K562 (cell line): ENCODE measurements around the gene TMEM132C. TPM values are rescaled to one million over a fixed set of nuclear protein-coding genes. Genes with fewer than 3 reads are reported as not detected.

Experiments used
- ATAC-seq: fragments of 200-7000 bp; cut with Tn5 transposase; 3 replicates; pipeline ENCODE4 v1.9.1; 2020; ENCODE audit warnings: moderate library complexity
- BruUV-seq: library from RNA; stranded (reverse); fragments of 400-500 nt; replicated peaks from 2 replicates; lab custom pipeline; 2021; lab: Mats Ljungman, UMichigan
- CTCF ChIA-PET: fragments of 300-600 bp; formaldehyde crosslinking; extraction: SDS; loops from one replicate; lab custom pipeline; 2021; ENCODE audit warnings: low intra/inter-chr PET ratio; lab: Yijun Ruan, JAX
- POLR2A ChIA-PET: fragments of 300-600, 350-650 bp; sonication (Branson Sonifier 250); formaldehyde crosslinking; extraction: SDS; loops from one replicate; lab custom pipeline; 2021; ENCODE audit warnings: antibody characterized with exemption, inconsistent platforms; lab: Yijun Ruan, JAX
- DNase-seq, 4 experiments: peaks; one replicate each; pipeline versions ENCODE4 v3.0.0 to v3.0.0-alpha.2; 2011 to 2018; ENCODE audit warnings: low spot score in 3 of 4, mixed read lengths in 3 of 4; ENCODE audit errors: extremely low read depth in 1 of 4
- FAIRE-seq: peaks from 2 replicates; lab custom pipeline; 2011; peaks lifted over from hg19 to GRCh38; lab: Jason Lieb, UNC
- H2AFZ ChIP-seq: 2 replicates; pipeline ENCODE4 v1.6.0; 2011; ENCODE audit warnings: low read depth, low read length, control low read depth, inconsistent platforms
- H3K27ac ChIP-seq: fragments of 200-600 bp; 3 replicates; pipeline ENCODE4 v1.8.0; 2011; ENCODE audit warnings: low read depth, mild to moderate bottlenecking, control low read depth, inconsistent platforms, low read length, moderate library complexity, mixed read lengths; ENCODE audit errors: extremely low read depth
- H3K27me3 ChIP-seq, 2 experiments: fragments of 300-600 bp in 1 of 2; 2 replicates in 1 of 2; 3 replicates in 1 of 2; pipeline versions ENCODE4 v1.6.0 to v1.8.0; 2011; ENCODE audit warnings: inconsistent platforms in 2 of 2, low read length in 2 of 2, mild to moderate bottlenecking in 1 of 2, mixed read lengths in 1 of 2, moderate library complexity in 1 of 2; ENCODE audit not compliant: control insufficient read depth in 2 of 2, insufficient read depth in 2 of 2
- H3K36me3 ChIP-seq: fragments of 300-600 bp; 3 replicates; pipeline ENCODE4 v1.8.0; 2011; ENCODE audit warnings: mild to moderate bottlenecking, low read length, inconsistent platforms; ENCODE audit not compliant: control insufficient read depth, insufficient read depth
- H3K4me1 ChIP-seq, 2 experiments: fragments of 200-600 bp in 1 of 2; replicated peaks in 1 of 2; 2 replicates in 1 of 2; 3 replicates in 1 of 2; pipeline versions ENCODE4 v1.5.1 to v1.8.0; 2011; ENCODE audit warnings: inconsistent platforms in 2 of 2, low read length in 2 of 2, mild to moderate bottlenecking in 1 of 2, mixed read lengths in 1 of 2, moderate library complexity in 1 of 2; ENCODE audit not compliant: control insufficient read depth in 2 of 2, insufficient read depth in 2 of 2
- H3K4me2 ChIP-seq: 2 replicates; pipeline ENCODE4 v1.6.1; 2011; ENCODE audit warnings: low read length, control low read depth, inconsistent platforms, mixed read lengths; ENCODE audit not compliant: insufficient read depth
- H3K4me3 ChIP-seq: fragments of 200-600 bp; sonication (generic), shearing (Covaris generic); 2 replicates; pipeline ENCODE4 v1.5.1; 2016; ENCODE audit warnings: control low read depth, inconsistent platforms
- H3K79me2 ChIP-seq: fragments of 200-600 bp; 3 replicates; pipeline ENCODE4 v1.8.0; 2011; ENCODE audit warnings: low read length, inconsistent platforms; ENCODE audit not compliant: control insufficient read depth, insufficient read depth
- H3K9ac ChIP-seq, 2 experiments: 2 replicates each; pipeline versions ENCODE4 v1.6.0 to v1.6.1; 2011; ENCODE audit warnings: low read depth in 2 of 2, low read length in 2 of 2, control low read depth in 1 of 2, inconsistent platforms in 1 of 2, mild to moderate bottlenecking in 1 of 2, mixed read lengths in 1 of 2; ENCODE audit not compliant: insufficient read depth in 1 of 2
- H3K9me1 ChIP-seq: one replicate; pipeline ENCODE4 v1.6.0; 2011; ENCODE audit warnings: inconsistent platforms, mild to moderate bottlenecking, low read length, moderate library complexity; ENCODE audit not compliant: control insufficient read depth, insufficient read depth
- H3K9me3 ChIP-seq: replicated peaks from 2 replicates; pipeline ENCODE4 v1.5.1; 2011; ENCODE audit warnings: low read depth, low read length, inconsistent platforms; ENCODE audit not compliant: control insufficient read depth, insufficient read depth
- H4K20me1 ChIP-seq: replicated peaks from 2 replicates; pipeline ENCODE4 v1.6.1; 2011; ENCODE audit warnings: low read length, inconsistent platforms, mixed read lengths; ENCODE audit not compliant: control insufficient read depth, insufficient read depth
- ATF1 ChIP-seq, 2 experiments: fragments of 450-650 bp in 1 of 2; IDR thresholded peaks; 2 replicates each; pipeline ENCODE4 v1.6.1; 2016; ENCODE audit warnings: missing compliant biosample characterization in 1 of 2, missing genetic modification characterization in 1 of 2
- TSC22D4 ChIP-seq: fragments of 450-650 bp; IDR thresholded peaks from 2 replicates; pipeline ENCODE4 v1.6.1; 2016; ENCODE audit warnings: missing genetic modification characterization, missing biosample characterization, control low read depth
- in situ Hi-C: fragments of 300-500 bp; cut with MboI; formaldehyde crosslinking; loops from 4 replicates; pipeline ENCODE4 v1.15.0; 2018; ENCODE audit warnings: inconsistent platforms, mixed read lengths
- intact Hi-C: fragments of 100-400 bp; cut with micrococcal nuclease; formaldehyde crosslinking; loops from 2 replicates; pipeline ENCODE4 v1.14.2; 2022
- polyA plus RNA-seq, 8 experiments: library from polyadenylated mRNA; depleted of rRNA in 4 of 8; stranded (reverse) in 5 of 8; unstranded in 3 of 8; fragments of >200 nt; fragmentation: Nextera tagmentation in 2 of 8; fragmentation: Illumina TruSeq in 1 of 8; extraction: Ambion mirVana in 2 of 8; extraction: Trizol in 1 of 8; gene quantifications; 2 replicates each; pipeline versions ENCODE4 v1.2.1 to v1.2.3, GENCODE V29; 2011 to 2014; ENCODE audit warnings: inconsistent platforms in 1 of 8, missing spikeins in 1 of 8
- total RNA-seq, 7 experiments: library from RNA; depleted of rRNA in 6 of 7; stranded (reverse); fragments of >200 nt in 6 of 7; fragmentation: Illumina TruSeq in 2 of 7; extraction: Trizol in 2 of 7; gene quantifications; 2 replicates each; pipeline versions ENCODE4 v1.2.1 to v1.2.3, GENCODE V29; 2011 to 2021; ENCODE audit warnings: low replicate concordance in 1 of 7
- TF ChIP-seq, protein P1 (sequence below), 2 experiments: fragments of 450-650 bp; IDR thresholded peaks; 2 replicates each; pipeline ENCODE4 v1.6.1; 2018; ENCODE audit warnings: mild to moderate bottlenecking in 2 of 2, low read depth in 1 of 2; ENCODE audit not compliant: partially characterized antibody in 2 of 2

Gene TMEM132C
- total and polyA plus RNA-seq, 9 of the 15 experiments (the other 6 are each of a cell fraction or from before 2014, with no cell fraction given): not detected

DNA sequence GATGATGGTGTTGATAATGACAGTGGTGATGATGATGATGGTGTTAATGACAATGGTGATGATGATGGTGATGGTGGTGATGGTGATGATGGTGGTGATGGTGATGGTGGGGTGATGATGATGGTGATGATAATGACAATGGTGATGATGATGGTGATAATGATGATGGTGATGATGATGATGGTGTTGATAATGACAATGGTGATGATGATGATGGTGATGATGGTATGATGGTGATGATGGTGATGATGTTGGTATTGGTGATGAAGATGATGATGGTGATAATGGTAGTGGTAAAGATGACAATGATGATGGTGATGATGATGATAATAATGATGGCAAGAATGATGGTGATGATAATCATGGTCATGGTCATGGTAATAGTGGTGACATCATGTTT, 372.1 kb downstream of the TMEM132C start:
- H3K9ac ChIP-seq: no peak overlapping the region
- no TSS peak for BruUV-seq
- H2AFZ ChIP-seq: no peak overlapping the region
- no peak overlapping the region for H3K27ac ChIP-seq
- no peak overlapping the region for H3K4me2 ChIP-seq
- no peaks in the 10 kb centered on the region for H3K36me3 ChIP-seq
- no peaks in the 10 kb centered on the region for H3K9me1 ChIP-seq
- H3K27me3 ChIP-seq: no peaks in the 10 kb centered on the region; a peak in 1 of 5 replicates
- H3K4me3 ChIP-seq: no peak overlapping the region
- no peak for DNase-seq
- TF ChIP-seq, protein P1, sequence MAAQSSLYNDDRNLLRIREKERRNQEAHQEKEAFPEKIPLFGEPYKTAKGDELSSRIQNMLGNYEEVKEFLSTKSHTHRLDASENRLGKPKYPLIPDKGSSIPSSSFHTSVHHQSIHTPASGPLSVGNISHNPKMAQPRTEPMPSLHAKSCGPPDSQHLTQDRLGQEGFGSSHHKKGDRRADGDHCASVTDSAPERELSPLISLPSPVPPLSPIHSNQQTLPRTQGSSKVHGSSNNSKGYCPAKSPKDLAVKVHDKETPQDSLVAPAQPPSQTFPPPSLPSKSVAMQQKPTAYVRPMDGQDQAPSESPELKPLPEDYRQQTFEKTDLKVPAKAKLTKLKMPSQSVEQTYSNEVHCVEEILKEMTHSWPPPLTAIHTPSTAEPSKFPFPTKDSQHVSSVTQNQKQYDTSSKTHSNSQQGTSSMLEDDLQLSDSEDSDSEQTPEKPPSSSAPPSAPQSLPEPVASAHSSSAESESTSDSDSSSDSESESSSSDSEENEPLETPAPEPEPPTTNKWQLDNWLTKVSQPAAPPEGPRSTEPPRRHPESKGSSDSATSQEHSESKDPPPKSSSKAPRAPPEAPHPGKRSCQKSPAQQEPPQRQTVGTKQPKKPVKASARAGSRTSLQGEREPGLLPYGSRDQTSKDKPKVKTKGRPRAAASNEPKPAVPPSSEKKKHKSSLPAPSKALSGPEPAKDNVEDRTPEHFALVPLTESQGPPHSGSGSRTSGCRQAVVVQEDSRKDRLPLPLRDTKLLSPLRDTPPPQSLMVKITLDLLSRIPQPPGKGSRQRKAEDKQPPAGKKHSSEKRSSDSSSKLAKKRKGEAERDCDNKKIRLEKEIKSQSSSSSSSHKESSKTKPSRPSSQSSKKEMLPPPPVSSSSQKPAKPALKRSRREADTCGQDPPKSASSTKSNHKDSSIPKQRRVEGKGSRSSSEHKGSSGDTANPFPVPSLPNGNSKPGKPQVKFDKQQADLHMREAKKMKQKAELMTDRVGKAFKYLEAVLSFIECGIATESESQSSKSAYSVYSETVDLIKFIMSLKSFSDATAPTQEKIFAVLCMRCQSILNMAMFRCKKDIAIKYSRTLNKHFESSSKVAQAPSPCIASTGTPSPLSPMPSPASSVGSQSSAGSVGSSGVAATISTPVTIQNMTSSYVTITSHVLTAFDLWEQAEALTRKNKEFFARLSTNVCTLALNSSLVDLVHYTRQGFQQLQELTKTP (IDR thresholded peaks at IDR 0.05; ENCODE audit: low read depth in 1 of 2, partially characterized antibody in 2 of 2): no peak
- peak; percentile 68; the same call in 1 of the 2 replicates for TF ChIP-seq TSC22D4 (tag)
- no peak for TF ChIP-seq ATF1 (CRISPR knock-in tag; IDR thresholded peaks at IDR 0.05)
- TF ChIP-seq ATF1 (tag; IDR thresholded peaks at IDR 0.05): 0 out of 2 replicates have a peak, but pooled peaks have one; percentile 13
- H3K9me3 ChIP-seq: no peaks in the 10 kb centered on the region
- ATAC-seq: no peak
- in situ Hi-C loops (no loop called here), intact Hi-C loops (no loop called here)
- FAIRE-seq: no peak
- H3K4me1 ChIP-seq: no peaks in the 10 kb centered on the region
- H3K79me2 ChIP-seq: no peaks in the 10 kb centered on the region
- CTCF ChIA-PET: no interaction called here
- H4K20me1 ChIP-seq: no peaks in the 10 kb centered on the region
- POLR2A ChIA-PET: no interaction called here
